H1 (cell line): ENCODE results near the gene STIM1. TPM values are rescaled to one million over a fixed set of nuclear protein-coding genes. Genes with fewer than 3 reads are reported as not detected.

Experiments used
- CTCF ChIA-PET: fragments of 300-600 bp; sonication (Branson Sonifier 250); formaldehyde crosslinking; loops from one replicate; lab custom pipeline; 2021; ENCODE audit not compliant: partially characterized antibody; lab: Charles Lee
- POLR2A ChIA-PET: fragments of 300-600 bp; sonication (Branson Sonifier 250); formaldehyde crosslinking; loops from one replicate; lab custom pipeline; 2021; ENCODE audit warnings: inconsistent platforms; ENCODE audit not compliant: partially characterized antibody; lab: Charles Lee
- DNase-seq, 2 experiments: peaks; one replicate each; pipeline versions ENCODE4 v3.0.0 to v3.0.0-alpha.2; 2010 to 2022; ENCODE audit warnings: low spot score in 2 of 2, low read depth in 1 of 2, mixed read lengths in 1 of 2
- FAIRE-seq: peaks from 2 replicates; lab custom pipeline; 2011; peaks lifted over from hg19 to GRCh38; lab: Jason Lieb, UNC
- H2AFZ ChIP-seq: 2 replicates; pipeline ENCODE4 v1.8.1; 2012; ENCODE audit warnings: low read length, inconsistent platforms
- H2AK5ac ChIP-seq: 2 replicates; pipeline ENCODE4 v1.6.1; 2013; ENCODE audit warnings: low read depth, low read length
- H2BK120ac ChIP-seq: replicated peaks from 2 replicates; pipeline ENCODE3; 2013; ENCODE audit warnings: low read depth, low read length, inconsistent platforms
- H2BK12ac ChIP-seq: 2 replicates; pipeline ENCODE4 v1.6.1; 2013; ENCODE audit warnings: low read depth, low read length
- H2BK15ac ChIP-seq: 2 replicates; pipeline ENCODE4 v1.6.1; 2013; ENCODE audit warnings: low read length
- H2BK20ac ChIP-seq: 2 replicates; pipeline ENCODE4 v1.6.1; 2013; ENCODE audit warnings: low read length
- H2BK5ac ChIP-seq: 2 replicates; pipeline ENCODE4 v1.6.1; 2013; ENCODE audit warnings: low read depth, low read length
- H3K14ac ChIP-seq: 2 replicates; pipeline ENCODE4 v1.6.1; 2013; ENCODE audit warnings: inconsistent platforms; ENCODE audit not compliant: insufficient read length
- H3K18ac ChIP-seq: 2 replicates; pipeline ENCODE4 v1.6.1; 2013; ENCODE audit warnings: low read length; ENCODE audit errors: extremely low read depth
- H3K23ac ChIP-seq: 2 replicates; pipeline ENCODE4 v1.6.1; 2013; ENCODE audit warnings: inconsistent platforms; ENCODE audit not compliant: insufficient read length
- H3K23me2 ChIP-seq: 2 replicates; pipeline ENCODE4 v1.6.1; 2013; ENCODE audit warnings: low read depth, low read length
- H3K27ac ChIP-seq: 2 replicates; pipeline ENCODE4 v1.6.1; 2011; ENCODE audit warnings: low read depth, low read length, inconsistent platforms
- H3K27me3 ChIP-seq, 4 experiments: replicated peaks in 1 of 4; 1 replicate in 1 of 4; 2 replicates in 3 of 4; pipeline versions ENCODE4 v1.6.1 to v1.8.1; 2011 to 2013; ENCODE audit warnings: low read length in 3 of 4, mild to moderate bottlenecking in 3 of 4, inconsistent platforms in 2 of 4, mixed read lengths in 2 of 4, moderate library complexity in 1 of 4; ENCODE audit not compliant: control insufficient read depth in 3 of 4, insufficient read depth in 3 of 4; ENCODE audit errors: extremely low read depth in 1 of 4
- H3K36me3 ChIP-seq, 4 experiments: 2 replicates each; pipeline versions ENCODE4 v1.6.1 to v1.8.1; 2011 to 2013; ENCODE audit warnings: mild to moderate bottlenecking in 4 of 4, low read length in 3 of 4, moderate library complexity in 2 of 4, control low read depth in 1 of 4, inconsistent platforms in 1 of 4; ENCODE audit not compliant: insufficient read depth in 4 of 4, control insufficient read depth in 2 of 4
- H3K4ac ChIP-seq: replicated peaks from 2 replicates; pipeline ENCODE3; 2013; ENCODE audit warnings: low read length, low read depth, mixed read lengths, inconsistent platforms; ENCODE audit not compliant: insufficient read length
- H3K4me1 ChIP-seq, 4 experiments: replicated peaks in 1 of 4; 1 replicate in 1 of 4; 2 replicates in 3 of 4; pipeline versions ENCODE4 v1.6.1 to v1.8.1; 2011 to 2013; ENCODE audit warnings: low read length in 3 of 4, inconsistent platforms in 2 of 4, mixed read lengths in 1 of 4; ENCODE audit not compliant: insufficient read depth in 4 of 4, control insufficient read depth in 3 of 4
- H3K4me2 ChIP-seq, 2 experiments: 2 replicates each; pipeline versions ENCODE4 v1.6.1 to v1.8.1; 2011 to 2013; ENCODE audit warnings: low read depth in 2 of 2, low read length in 2 of 2, control low read depth in 1 of 2, inconsistent platforms in 1 of 2, mild to moderate bottlenecking in 1 of 2; ENCODE audit not compliant: insufficient read depth in 1 of 2
- H3K4me3 ChIP-seq, 4 experiments: fragments of 200-600, 300-600 bp in 1 of 4; sonication (generic), shearing (Covaris generic), sonication (Bioruptor Twin) in 1 of 4; 2 replicates each; pipeline versions ENCODE4 v1.5.1 to v1.8.1; 2011 to 2016; ENCODE audit warnings: low read length in 4 of 4, low read depth in 3 of 4, control low read depth in 2 of 4, inconsistent platforms in 2 of 4, mild to moderate bottlenecking in 2 of 4, mixed read lengths in 1 of 4, moderate library complexity in 1 of 4; ENCODE audit not compliant: insufficient read depth in 2 of 4; ENCODE audit errors: extremely low read depth in 1 of 4
- H3K56ac ChIP-seq: replicated peaks from 2 replicates; pipeline ENCODE3; 2013; ENCODE audit warnings: low read depth, mild to moderate bottlenecking, mixed read lengths, low read length, inconsistent platforms; ENCODE audit not compliant: insufficient read length
- H3K79me1 ChIP-seq: 2 replicates; pipeline ENCODE4 v1.6.1; 2013; ENCODE audit warnings: low read depth, low read length, control low read depth
- H3K79me2 ChIP-seq, 2 experiments: 2 replicates each; pipeline versions ENCODE4 v1.6.1 to v1.8.1; 2012 to 2013; ENCODE audit warnings: low read length in 2 of 2, mild to moderate bottlenecking in 2 of 2, inconsistent platforms in 1 of 2; ENCODE audit not compliant: insufficient read depth in 2 of 2, control insufficient read depth in 1 of 2
- H3K9ac ChIP-seq, 4 experiments: replicated peaks in 1 of 4; 1 replicate in 1 of 4; 2 replicates in 3 of 4; pipeline versions ENCODE4 v1.6.1 to v1.8.1; 2011 to 2013; ENCODE audit warnings: low read depth in 3 of 4, low read length in 3 of 4, control low read depth in 2 of 4, mild to moderate bottlenecking in 2 of 4, moderate library complexity in 2 of 4, inconsistent platforms in 1 of 4; ENCODE audit errors: extremely low read depth in 1 of 4
- H3K9me3 ChIP-seq, 2 experiments: 2 replicates each; pipeline versions ENCODE4 v1.6.1 to v1.8.1; 2012 to 2013; ENCODE audit warnings: mild to moderate bottlenecking in 2 of 2, moderate library complexity in 2 of 2, control low read depth in 1 of 2, inconsistent platforms in 1 of 2, low read depth in 1 of 2, low read length in 1 of 2, mixed read lengths in 1 of 2; ENCODE audit not compliant: insufficient read depth in 2 of 2
- H4K20me1 ChIP-seq, 2 experiments: replicated peaks in 1 of 2; 2 replicates each; pipeline versions ENCODE3 to v1.8.1; 2011 to 2013; ENCODE audit warnings: inconsistent platforms in 2 of 2, low read length in 2 of 2, mild to moderate bottlenecking in 1 of 2; ENCODE audit not compliant: insufficient read depth in 2 of 2, control insufficient read depth in 1 of 2
- H4K5ac ChIP-seq: 2 replicates; pipeline ENCODE4 v1.6.1; 2013; ENCODE audit warnings: low read length, low read depth, mixed read lengths, inconsistent platforms; ENCODE audit not compliant: insufficient read length
- H4K8ac ChIP-seq: 2 replicates; pipeline ENCODE4 v1.8.0; 2013; ENCODE audit warnings: mild to moderate bottlenecking, moderate library complexity, low read length, inconsistent platforms; ENCODE audit not compliant: insufficient read depth; ENCODE audit errors: extremely low read depth
- H4K91ac ChIP-seq: replicated peaks from 2 replicates; pipeline ENCODE3; 2013; ENCODE audit warnings: low read length, mixed read lengths, inconsistent platforms; ENCODE audit not compliant: insufficient read length
- BCL11A ChIP-seq, 2 experiments: IDR thresholded peaks; one replicate each; pipeline ENCODE4 v1.6.1; 2011; ENCODE audit warnings: low read depth in 2 of 2, low read length in 2 of 2, mild to moderate bottlenecking in 2 of 2
- EP300 ChIP-seq, 2 experiments: IDR thresholded peaks; 1 replicate in 1 of 2; 2 replicates in 1 of 2; pipeline ENCODE4 v1.6.1; 2011 to 2012; ENCODE audit warnings: low read depth in 2 of 2, low read length in 2 of 2, mild to moderate bottlenecking in 2 of 2, borderline replicate concordance in 1 of 2, inconsistent platforms in 1 of 2, moderate library complexity in 1 of 2
- GABPA ChIP-seq: IDR thresholded peaks from 2 replicates; pipeline ENCODE4 v1.6.1; 2011; ENCODE audit warnings: mild to moderate bottlenecking, low read length, moderate library complexity, borderline replicate concordance; ENCODE audit not compliant: insufficient read depth
- HDAC2 ChIP-seq, 2 experiments: fragments of 300-600 bp in 1 of 2; sonication (generic) in 1 of 2; IDR thresholded peaks; 2 replicates each; pipeline ENCODE4 v1.6.1; 2011 to 2012; ENCODE audit warnings: low read depth in 2 of 2, low read length in 2 of 2, mild to moderate bottlenecking in 2 of 2, moderate library complexity in 2 of 2, borderline replicate concordance in 1 of 2, inconsistent platforms in 1 of 2
- JUN ChIP-seq: IDR thresholded peaks from 2 replicates; pipeline ENCODE4 v1.6.1; 2011; ENCODE audit warnings: low read depth, mild to moderate bottlenecking, improper control_type of control experiment, low read length
- POU5F1 ChIP-seq: IDR thresholded peaks from 2 replicates; pipeline ENCODE4 v1.6.1; 2011; ENCODE audit warnings: low read depth, mild to moderate bottlenecking, low read length, moderate library complexity
- SAP30 ChIP-seq: fragments of 300-600 bp; sonication (generic); IDR thresholded peaks from 2 replicates; pipeline ENCODE4 v1.7.1; 2012; ENCODE audit warnings: low read length, moderate library complexity, mild to moderate bottlenecking, inconsistent platforms; ENCODE audit not compliant: insufficient read depth, insufficient replicate concordance
- SP2 ChIP-seq: IDR thresholded peaks from 2 replicates; pipeline ENCODE4 v1.6.1; 2012; ENCODE audit warnings: mild to moderate bottlenecking, low read length, inconsistent platforms
- SP4 ChIP-seq: IDR thresholded peaks from 2 replicates; pipeline ENCODE4 v1.6.1; 2012; ENCODE audit warnings: low read length, inconsistent platforms
- WGBS, 2 experiments: shearing (Covaris generic) in 1 of 2; methylation state at CpG; one replicate each; pipeline versions ENCODE4 v1.1.6 to v1.1.7; 2013 to 2015; ENCODE audit warnings: low lambda C conversion rate in 2 of 2, mixed read lengths in 2 of 2, inconsistent platforms in 1 of 2, low coverage in 1 of 2, missing lambda C conversion rate in 1 of 2; ENCODE audit not compliant: insufficient replicate concordance in 2 of 2, insufficient coverage in 1 of 2, insufficient read length in 1 of 2; ENCODE audit errors: extremely low coverage in 1 of 2, missing lambda C conversion rate in 1 of 2; 5-methylcytosine and 5-hydroxymethylcytosine counted together
- polyA plus RNA-seq, 7 experiments: library from polyadenylated mRNA; depleted of rRNA in 3 of 7; stranded (reverse) in 5 of 7; unstranded in 2 of 7; fragments of >200 nt in 5 of 7; fragments of 200-250 nt in 2 of 7; gene quantifications; 1 replicate in 5 of 7; 2 replicates in 1 of 7; 4 replicates in 1 of 7; pipeline versions ENCODE4 v1.2.1 to v1.2.3, GENCODE V29; 2011 to 2013; ENCODE audit warnings: missing spikeins in 2 of 7, mixed read lengths in 2 of 7
- total RNA-seq: library from RNA; stranded (reverse); fragmentation: NEBNext Ultra II Directional; extraction: Animal tissue kit (Norgen Biotek cat#: 25700); gene quantifications from 2 replicates; pipeline ENCODE4 v1.2.1, GENCODE V29; 2021

The STIM1 gene
- total and polyA plus RNA-seq, 2 of the 8 experiments (the other 6 are each of a cell fraction or from before 2014, with no cell fraction given) = 11.1 to 12.2 TPM

DNA sequence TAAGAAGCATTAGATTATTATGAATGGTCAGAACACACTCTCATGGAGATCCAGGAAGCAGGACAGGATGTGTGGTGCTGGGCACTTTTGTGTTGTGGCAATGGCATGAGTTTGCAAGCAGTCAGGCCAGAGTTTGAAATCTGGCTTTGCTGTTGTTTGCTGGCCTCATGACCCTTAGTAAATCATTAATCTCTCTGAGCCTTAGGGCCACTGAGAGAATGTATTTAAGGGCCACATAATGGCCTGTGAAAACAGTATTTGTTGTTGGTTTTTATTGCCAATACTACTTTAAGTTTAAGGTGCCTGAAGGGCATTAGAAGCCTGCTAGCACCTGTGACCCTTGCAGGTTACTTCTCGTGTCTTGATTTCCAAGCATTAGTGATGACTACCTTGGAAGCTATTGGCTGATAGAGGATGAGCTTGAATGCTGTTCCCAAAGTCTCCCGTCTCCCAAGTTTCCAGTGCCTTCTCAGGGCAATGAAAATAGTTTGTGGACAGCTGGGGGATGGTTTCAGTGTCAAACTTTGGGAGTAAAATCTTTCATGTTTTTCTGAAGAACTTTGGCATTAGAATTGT is 24.6 kb downstream of the STIM1 start:
- H3K4ac ChIP-seq = no peak overlapping the region
- no peak overlapping the region for H3K27ac ChIP-seq
- H3K79me1 ChIP-seq = no peaks in the 10 kb centered on the region
- H3K14ac ChIP-seq = no peak overlapping the region
- ChIA-PET POLR2A (interaction anchor here (1.0 kb wide), 1 partner anchor 15 kb away, joined by 3 read pairs; no protein-coding TSS in a partner anchor), CTCF (interaction anchor here (0.5 to 2.7 kb wide), 6 partner anchors 9 to 34 kb away, joined by 3 to 9 read pairs (median 3); partner anchors contain the start of gene STIM1)
- H4K5ac ChIP-seq = no peak overlapping the region
- no peak overlapping the region for H2AFZ ChIP-seq
- H3K9me3 ChIP-seq = no peaks in the 10 kb centered on the region
- H4K8ac ChIP-seq = no peak overlapping the region
- no peak overlapping the region for H2BK20ac ChIP-seq
- H2BK120ac ChIP-seq = no peak overlapping the region
- no peaks in the 10 kb centered on the region for H3K36me3 ChIP-seq
- TF ChIP-seq HDAC2 (IDR thresholded peaks at IDR 0.05; ENCODE audit: borderline replicate concordance in 1 of 2, low read depth in 2 of 2, low read length in 2 of 2) = no peak
- no peak for TF ChIP-seq GABPA
- TF ChIP-seq EP300 (IDR thresholded peaks at IDR 0.05; ENCODE audit: borderline replicate concordance in 1 of 2, low read depth in 2 of 2, low read length in 2 of 2) = no peak
- no peak for TF ChIP-seq SP4
- no peak for TF ChIP-seq BCL11A (IDR thresholded peaks at IDR 0.05; ENCODE audit: low read depth in 2 of 2, low read length in 2 of 2)
- TF ChIP-seq SAP30 = no peak
- TF ChIP-seq POU5F1 = no peak
- TF ChIP-seq JUN = no peak
- no peak for TF ChIP-seq SP2
- no peak overlapping the region for H3K56ac ChIP-seq
- H2BK15ac ChIP-seq = no peak overlapping the region
- H3K27me3 ChIP-seq = no peaks in the 10 kb centered on the region; a peak in 3 of 7 replicates
- no peak overlapping the region for H2AK5ac ChIP-seq
- no peak overlapping the region for H3K9ac ChIP-seq
- no peak overlapping the region for H3K18ac ChIP-seq
- no peak overlapping the region for H4K91ac ChIP-seq
- no peak overlapping the region for H3K4me3 ChIP-seq
- no peak overlapping the region for H3K23ac ChIP-seq
- no peak overlapping the region for H3K4me2 ChIP-seq
- no peak overlapping the region for H2BK12ac ChIP-seq
- no peak overlapping the region for H2BK5ac ChIP-seq
- FAIRE-seq = no peak
- no peaks in the 10 kb centered on the region for H3K79me2 ChIP-seq
- peaks cover 0 to under 1% of the 10 kb centered on the region in 2 experiments for H4K20me1 ChIP-seq
- no peaks in the 10 kb centered on the region for H3K23me2 ChIP-seq
- peaks cover 0 to 4% (median 2%) of the 10 kb centered on the region in 4 experiments; a peak in 3 of 7 replicates for H3K4me1 ChIP-seq
- WGBS, 2 experiments = 89% methylated on average over 2 of the region's 2 CpGs; no CpG with 5 or more reads in 1 of the 2 experiments
- no peak for DNase-seq
